Breast epithelium (tissue), 4 donors: Measurements from ENCODE around the gene SDK1. TPM values are rescaled to one million over a fixed set of nuclear protein-coding genes. Genes with fewer than 3 reads are reported as not detected.
"Not testable (repeated sequence)": the region's sequence is repeated elsewhere in the genome, so short reads cannot be mapped to it uniquely, and the experiment has no call there.

Experiments
- DNase-seq, 2 donors: peaks; one replicate each; pipeline ENCODE4 v3.0.0-alpha.2; 2019; ENCODE audit warnings: low spot score in 2 of 2
- H3K27ac ChIP-seq, 2 donors: fragments of 200-600 bp; sonication (generic) in 1 of 2; one replicate each; pipeline ENCODE4 v1.5.1; 2016 to 2019; ENCODE audit warnings: mild to moderate bottlenecking in 1 of 2
- H3K27me3 ChIP-seq, 2 donors: fragments of 200-600 bp; sonication (generic) in 1 of 2; one replicate each; pipeline versions ENCODE4 v1.5.1 to v1.6.0; 2017 to 2019; ENCODE audit warnings: control low read depth in 1 of 2, mild to moderate bottlenecking in 1 of 2
- H3K36me3 ChIP-seq: fragments of 200-600 bp; one replicate; pipeline ENCODE4 v1.5.1; 2019
- H3K4me1 ChIP-seq, 2 donors: fragments of 200-600 bp; sonication (generic); one replicate each; pipeline ENCODE4 v1.5.1; 2016 to 2019; ENCODE audit warnings: control low read depth in 1 of 2
- H3K4me3 ChIP-seq, 3 donors: fragments of 200-600 bp; sonication (generic); 1 replicate in 2 of 3; 2 replicates in 1 of 3; pipeline ENCODE4 v1.5.1; 2016 to 2019; ENCODE audit warnings: mild to moderate bottlenecking in 3 of 3, moderate library complexity in 2 of 3
- H3K9me3 ChIP-seq, 2 donors: fragments of 200-600 bp; sonication (generic) in 1 of 2; one replicate each; pipeline ENCODE4 v1.5.1; 2016 to 2019; ENCODE audit warnings: control low read depth in 1 of 2
- POLR2A ChIP-seq: fragments of 450-650 bp; IDR thresholded peaks from one replicate; pipeline ENCODE4 v1.6.1; 2016; ENCODE audit warnings: antibody characterized with exemption, mild to moderate bottlenecking, moderate library complexity
- POLR2AphosphoS5 ChIP-seq, 3 donors: sonication (generic); formaldehyde crosslinking; IDR thresholded peaks; one replicate each; pipeline ENCODE4 v1.6.1; 2017; ENCODE audit warnings: antibody characterized with exemption in 3 of 3
- intact Hi-C: fragments of 100-400 bp; cut with DNase I; formaldehyde crosslinking; loops from one replicate; pipeline ENCODE4 v1.15.1; 2023; ENCODE audit warnings: low total_unique reads
- total RNA-seq, 3 donors: library from RNA; depleted of rRNA; stranded (reverse); fragments of >200 nt; gene quantifications; one replicate each; pipeline ENCODE4 v1.1.0, GENCODE V29; 2016
- TF ChIP-seq, protein P1 (sequence below), 3 donors: fragments of 450-650 bp; IDR thresholded peaks; one replicate each; pipeline ENCODE4 v1.5.1; 2016 to 2017; ENCODE audit warnings: antibody characterized with exemption in 3 of 3, mild to moderate bottlenecking in 3 of 3, moderate library complexity in 3 of 3

SDK1 gene
- total RNA-seq, 3 donors from 2014 or later = 3.7 to 18.2 (median 6.6) TPM

- DNase-seq = no peak
- Histone ChIP-seq H3K4me3 (no peak overlapping the region), H3K4me1 (no peaks in the 10 kb centered on the region), H3K36me3 (no peaks in the 10 kb centered on the region), H3K9me3 (peaks cover 9 to 28% of the 10 kb centered on the region in 2 donors), H3K27ac (no peak overlapping the region), H3K27me3 (no peaks in the 10 kb centered on the region)
- intact Hi-C loops = no loop called here
- TF ChIP-seq POLR2A = no peak
- no peak for TF ChIP-seq POLR2AphosphoS5 (IDR thresholded peaks at IDR 0.05)
- TF ChIP-seq, protein P1, sequence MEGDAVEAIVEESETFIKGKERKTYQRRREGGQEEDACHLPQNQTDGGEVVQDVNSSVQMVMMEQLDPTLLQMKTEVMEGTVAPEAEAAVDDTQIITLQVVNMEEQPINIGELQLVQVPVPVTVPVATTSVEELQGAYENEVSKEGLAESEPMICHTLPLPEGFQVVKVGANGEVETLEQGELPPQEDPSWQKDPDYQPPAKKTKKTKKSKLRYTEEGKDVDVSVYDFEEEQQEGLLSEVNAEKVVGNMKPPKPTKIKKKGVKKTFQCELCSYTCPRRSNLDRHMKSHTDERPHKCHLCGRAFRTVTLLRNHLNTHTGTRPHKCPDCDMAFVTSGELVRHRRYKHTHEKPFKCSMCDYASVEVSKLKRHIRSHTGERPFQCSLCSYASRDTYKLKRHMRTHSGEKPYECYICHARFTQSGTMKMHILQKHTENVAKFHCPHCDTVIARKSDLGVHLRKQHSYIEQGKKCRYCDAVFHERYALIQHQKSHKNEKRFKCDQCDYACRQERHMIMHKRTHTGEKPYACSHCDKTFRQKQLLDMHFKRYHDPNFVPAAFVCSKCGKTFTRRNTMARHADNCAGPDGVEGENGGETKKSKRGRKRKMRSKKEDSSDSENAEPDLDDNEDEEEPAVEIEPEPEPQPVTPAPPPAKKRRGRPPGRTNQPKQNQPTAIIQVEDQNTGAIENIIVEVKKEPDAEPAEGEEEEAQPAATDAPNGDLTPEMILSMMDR (IDR thresholded peaks at IDR 0.05) = no peak
Measured at GRCh38 chr7:4248295-4248694, 947.2 kb downstream of the SDK1 start.

DNA sequence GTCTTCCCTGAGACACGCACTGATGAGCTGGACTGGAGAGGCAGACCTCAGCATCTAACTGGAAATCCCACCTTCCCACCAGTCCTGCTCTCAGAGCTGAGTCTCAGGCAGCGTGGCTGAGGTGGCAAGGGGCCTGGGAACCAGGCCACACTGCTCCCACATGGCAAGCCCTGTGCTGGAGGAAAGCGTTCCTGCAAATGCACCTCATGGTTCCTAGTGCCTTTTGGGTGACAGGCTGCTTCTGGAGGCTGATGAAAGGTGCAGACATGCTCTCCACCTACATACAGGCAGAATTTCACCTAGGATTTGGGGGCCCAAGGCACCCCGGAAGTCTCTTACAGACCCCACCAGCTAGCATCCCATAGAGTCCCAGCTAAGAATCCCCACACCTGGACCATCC lies 948.2 kb downstream of the SDK1 start:
- H3K4me3 ChIP-seq = no peak overlapping the region
- TF ChIP-seq POLR2A = no peak
- TF ChIP-seq, protein P1 (IDR thresholded peaks at IDR 0.05) = no peak
- H3K4me1 ChIP-seq = no peaks in the 10 kb centered on the region
- no peaks in the 10 kb centered on the region for H3K27me3 ChIP-seq
- DNase-seq = no peak
- H3K36me3 ChIP-seq = no peaks in the 10 kb centered on the region
- intact Hi-C loops = no loop called here
- H3K27ac ChIP-seq = no peak overlapping the region
- peaks cover 9 to 24% of the 10 kb centered on the region in 2 donors for H3K9me3 ChIP-seq

DNA sequence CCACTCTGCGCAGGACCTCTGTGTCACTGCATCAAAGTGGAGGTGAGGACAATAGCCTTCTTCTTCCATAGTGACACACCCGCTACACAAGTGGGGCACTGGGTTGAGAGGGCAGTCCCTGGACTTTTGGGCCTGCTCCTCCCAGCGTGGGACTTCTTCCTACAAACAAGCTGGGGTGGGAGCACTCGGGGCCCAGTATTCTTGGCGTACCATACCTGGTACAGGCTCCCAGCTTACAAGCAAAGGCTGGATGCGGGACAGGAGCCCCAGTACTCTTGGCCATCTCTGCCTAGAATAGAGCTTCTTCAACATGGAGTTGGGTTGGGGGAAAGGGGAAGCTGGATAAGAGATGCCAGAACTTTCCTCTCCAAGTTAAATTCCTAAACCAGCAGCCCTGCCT lies 954.3 kb downstream of the SDK1 start:
- no peak for TF ChIP-seq POLR2AphosphoS5 (IDR thresholded peaks at IDR 0.05)
- no peak for TF ChIP-seq POLR2A
- TF ChIP-seq, protein P1 (IDR thresholded peaks at IDR 0.05) = no peak
- Histone ChIP-seq H3K9me3 (peaks cover 9 to 16% of the 10 kb centered on the region in 2 donors), H3K36me3 (no peaks in the 10 kb centered on the region), H3K27ac (no peak overlapping the region), H3K4me3 (no peak overlapping the region), H3K4me1 (no peaks in the 10 kb centered on the region), H3K27me3 (no peaks in the 10 kb centered on the region)
- intact Hi-C loops = no loop called here
- DNase-seq = no peak

DNA sequence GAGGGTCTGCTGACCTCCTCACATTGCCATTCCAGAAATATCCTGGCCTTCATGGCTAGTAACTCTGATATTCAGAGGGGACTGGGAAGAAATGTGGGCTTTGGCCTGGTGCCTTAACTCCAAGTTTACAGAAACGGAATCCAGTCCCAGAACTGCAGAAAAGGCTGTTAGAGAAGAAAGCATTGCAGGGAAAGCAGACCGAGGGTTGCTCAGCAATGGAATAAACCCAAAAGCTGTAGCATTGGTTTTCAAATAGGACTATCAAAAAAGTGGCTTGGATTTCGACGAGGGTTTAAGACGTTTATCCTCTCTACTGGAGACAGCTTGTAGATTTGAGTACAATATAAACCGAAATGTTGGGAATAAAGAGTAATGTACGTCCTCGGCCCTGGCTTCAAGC lies 955.2 kb downstream of the SDK1 start:
- intact Hi-C loops = no loop called here
- Histone ChIP-seq H3K9me3 (peaks cover 8 to 10% of the 10 kb centered on the region in 2 donors), H3K27ac (no peak overlapping the region), H3K4me3 (no peak overlapping the region), H3K36me3 (no peaks in the 10 kb centered on the region), H3K27me3 (no peaks in the 10 kb centered on the region), H3K4me1 (no peaks in the 10 kb centered on the region)
- no peak for DNase-seq
- TF ChIP-seq, protein P1 (IDR thresholded peaks at IDR 0.05) = no peak
- TF ChIP-seq POLR2A (no peak), POLR2AphosphoS5 (IDR thresholded peaks at IDR 0.05) (no peak)

DNA sequence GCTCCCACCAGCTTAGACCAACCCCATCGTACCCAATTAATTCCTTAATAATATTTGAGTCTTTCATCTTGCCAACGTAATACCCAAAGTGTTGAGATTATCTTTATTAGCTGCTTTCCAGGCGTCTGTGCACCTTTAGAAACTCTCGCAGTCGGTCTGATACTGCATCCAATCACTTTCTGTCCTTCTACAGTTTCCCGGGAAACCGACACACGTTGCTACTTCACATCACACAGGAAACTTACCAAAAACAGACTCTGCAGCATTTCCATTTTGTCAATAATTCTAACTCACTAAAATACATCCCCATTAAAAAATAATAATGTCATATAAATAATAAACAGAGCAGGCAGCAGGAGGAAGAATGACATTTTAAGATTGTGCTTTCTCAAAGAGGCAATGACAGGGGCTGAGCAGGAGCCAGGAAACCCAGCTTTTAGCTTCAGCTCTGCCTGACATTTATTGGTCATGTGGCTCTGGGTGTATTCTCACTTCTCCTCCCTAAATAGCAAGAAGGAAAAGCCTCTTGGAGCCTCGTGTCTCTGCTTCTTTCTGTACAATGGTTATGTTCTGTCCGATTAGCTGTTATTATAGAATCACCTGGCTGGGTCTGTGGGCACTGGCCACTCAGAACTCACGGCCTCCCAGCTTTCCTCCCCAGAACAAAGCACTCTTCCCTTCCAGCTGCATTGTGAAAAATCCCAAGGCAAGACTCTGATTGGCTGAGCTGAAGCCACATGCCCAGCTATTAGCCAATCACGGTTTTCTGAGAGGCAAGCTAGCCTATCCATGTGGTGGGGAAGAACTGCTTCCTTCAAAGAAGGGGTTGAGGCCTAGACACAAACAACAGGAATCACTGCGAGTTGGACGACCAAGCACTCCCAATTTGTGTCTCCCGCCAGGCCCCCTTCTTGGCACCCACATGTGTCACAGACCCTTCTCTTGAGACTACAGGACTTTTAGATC lies 956.4 kb downstream of the SDK1 start:
- no peak overlapping the region for H3K4me3 ChIP-seq
- no peak overlapping the region for H3K27ac ChIP-seq
- no peaks in the 10 kb centered on the region for H3K36me3 ChIP-seq
- intact Hi-C loops = no loop called here
- H3K9me3 ChIP-seq = peaks cover 3 to 4% of the 10 kb centered on the region in 2 donors
- H3K27me3 ChIP-seq = no peaks in the 10 kb centered on the region
- DNase-seq = no peak
- H3K4me1 ChIP-seq = no peaks in the 10 kb centered on the region
- TF ChIP-seq POLR2AphosphoS5 (IDR thresholded peaks at IDR 0.05) (no peak), POLR2A (no peak)
- TF ChIP-seq, protein P1 (IDR thresholded peaks at IDR 0.05) = no peak

- H3K27ac ChIP-seq = peak overlapping the region in 1 of 2 donors; percentile 32
- H3K36me3 ChIP-seq, H3K9me3 ChIP-seq, H3K4me3 ChIP-seq, H3K27me3 ChIP-seq, H3K4me1 ChIP-seq, intact Hi-C loops, DNase-seq: not testable (repeated sequence)
Measured at GRCh38 chr7:4260116-4260515, 959.1 kb downstream of the SDK1 start.
